ENCODE results near the gene DNAJC16. TPM values are rescaled to one million over a fixed set of nuclear protein-coding genes. Genes with fewer than 3 reads are reported as not detected.
"Not testable (repeated sequence)": the region's sequence is repeated elsewhere in the genome, so short reads cannot be mapped to it uniquely, and the experiment has no call there.

The DNAJC16 gene
- total RNA-seq, 1 donor from 2014 or later: 23.9 TPM

DNA sequence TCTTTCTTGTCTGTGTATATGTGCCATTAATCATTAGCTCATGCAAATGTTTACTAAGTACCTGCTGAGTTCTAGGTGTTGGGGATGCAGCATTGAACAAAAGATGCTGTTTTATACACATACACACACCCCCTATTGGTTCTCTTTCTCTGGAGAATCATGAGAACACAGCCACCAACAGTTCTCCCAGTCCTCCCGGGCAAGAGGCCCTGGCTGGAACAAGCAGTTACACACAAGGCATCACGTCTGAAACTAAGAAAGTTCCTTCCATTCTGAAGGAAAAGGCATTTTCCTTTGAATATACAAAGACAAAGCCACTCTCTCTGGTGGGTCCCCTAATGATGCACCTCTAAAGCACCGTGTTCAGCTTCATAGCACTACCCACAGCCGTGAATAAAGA is 13.5 kb upstream of the DNAJC16 start:
- peaks cover 37% of the 10 kb centered on the region for H3K36me3 ChIP-seq
- H3K4me1 ChIP-seq: no peaks in the 10 kb centered on the region
- no peak for TF ChIP-seq CTCF (IDR thresholded peaks at IDR 0.05)
- H3K27me3 ChIP-seq (ENCODE audit: low read depth): no peaks in the 10 kb centered on the region
- ATAC-seq (no peak), DNase-seq (no peak)
- H3K27ac ChIP-seq: no peak overlapping the region
- intact Hi-C loops (cut with DNase I): no loop called here
- H3K9me3 ChIP-seq: no peaks in the 10 kb centered on the region
- no peak overlapping the region for H3K4me3 ChIP-seq

DNA sequence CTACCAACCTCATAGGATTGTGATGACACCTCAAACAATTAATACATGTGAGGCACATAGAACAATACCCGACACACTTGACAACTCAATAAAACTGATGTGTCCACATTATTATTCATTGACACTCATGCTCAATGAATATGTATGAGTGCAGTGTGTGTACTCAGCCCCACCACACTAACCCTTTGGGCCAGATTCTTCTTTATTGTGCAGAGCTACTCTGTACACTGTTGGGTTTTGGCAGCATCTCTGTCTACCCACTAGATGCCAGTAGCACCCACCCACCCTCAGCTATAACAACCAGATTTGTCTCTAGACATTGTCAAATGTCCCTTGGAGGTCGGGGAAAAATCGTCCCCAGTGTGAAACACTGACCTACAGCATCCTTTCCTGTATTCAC is 12.7 kb upstream of the DNAJC16 start:
- H3K27ac ChIP-seq: no peak overlapping the region
- no peak for TF ChIP-seq CTCF (IDR thresholded peaks at IDR 0.05)
- no peak overlapping the region for H3K4me3 ChIP-seq
- H3K4me1 ChIP-seq: no peaks in the 10 kb centered on the region
- intact Hi-C loops (cut with DNase I): no loop called here
- no peaks in the 10 kb centered on the region for H3K27me3 ChIP-seq (ENCODE audit: low read depth)
- H3K36me3 ChIP-seq: peaks cover 37% of the 10 kb centered on the region
- DNase-seq: no peak
- no peaks in the 10 kb centered on the region for H3K9me3 ChIP-seq
- ATAC-seq: no peak

DNA sequence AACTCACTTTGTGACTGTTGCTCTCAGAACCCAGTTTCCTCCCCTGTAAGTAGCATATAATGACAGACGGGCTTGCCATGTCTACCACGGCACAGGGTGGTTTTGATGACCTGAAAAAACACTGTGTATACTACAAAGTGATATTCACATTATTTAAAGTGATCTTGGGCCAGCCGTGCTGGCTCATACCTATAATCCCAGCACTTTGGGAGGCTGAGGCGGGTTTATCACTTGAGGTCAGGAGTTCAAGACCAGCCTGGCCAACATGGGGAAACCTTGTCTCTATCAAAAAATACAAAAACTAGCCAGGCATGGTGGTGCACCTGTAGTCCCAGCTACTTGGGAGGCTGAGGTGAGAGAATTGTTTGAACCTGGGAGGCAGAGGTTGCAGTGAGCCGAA is 12.1 kb upstream of the DNAJC16 start:
- H3K4me3 ChIP-seq; H3K27me3 ChIP-seq (ENCODE audit: low read depth); intact Hi-C loops (cut with DNase I); DNase-seq; ATAC-seq; H3K9me3 ChIP-seq; H3K4me1 ChIP-seq; H3K27ac ChIP-seq: not testable (repeated sequence)
- H3K36me3 ChIP-seq: peaks cover 37% of the 10 kb centered on the region

GRCh38 chr1:15515022-15515663 is 11.5 kb upstream of the DNAJC16 start:
- H3K4me3 ChIP-seq: no peak overlapping the region
- intact Hi-C loops (cut with DNase I): no loop called here
- TF ChIP-seq CTCF (IDR thresholded peaks at IDR 0.05): no peak

GRCh38 chr1:15519625-15520024 is 7.0 kb upstream of the DNAJC16 start:
- Histone ChIP-seq H3K4me1 (peaks cover 13% of the 10 kb centered on the region), H3K27ac (no peak overlapping the region), H3K9me3 (no peaks in the 10 kb centered on the region), H3K36me3 (peaks cover 17% of the 10 kb centered on the region), H3K27me3 (ENCODE audit: low read depth) (no peaks in the 10 kb centered on the region), H3K4me3 (no peak overlapping the region)
- ATAC-seq: no peak
- TF ChIP-seq CTCF (IDR thresholded peaks at IDR 0.05): no peak
- DNase-seq: no peak
- intact Hi-C loops (cut with DNase I): no loop called here

More at GRCh38 chr1:15515022-15515663, 11.5 kb upstream of the DNAJC16 start:
- Histone ChIP-seq H3K27ac (no peak overlapping the region), H3K36me3 (peaks cover 37% of the 10 kb centered on the region), H3K4me1 (no peaks in the 10 kb centered on the region), H3K27me3 (ENCODE audit: low read depth) (no peaks in the 10 kb centered on the region), H3K9me3 (no peaks in the 10 kb centered on the region)
- no peak for ATAC-seq
- DNase-seq: no peak

DNA sequence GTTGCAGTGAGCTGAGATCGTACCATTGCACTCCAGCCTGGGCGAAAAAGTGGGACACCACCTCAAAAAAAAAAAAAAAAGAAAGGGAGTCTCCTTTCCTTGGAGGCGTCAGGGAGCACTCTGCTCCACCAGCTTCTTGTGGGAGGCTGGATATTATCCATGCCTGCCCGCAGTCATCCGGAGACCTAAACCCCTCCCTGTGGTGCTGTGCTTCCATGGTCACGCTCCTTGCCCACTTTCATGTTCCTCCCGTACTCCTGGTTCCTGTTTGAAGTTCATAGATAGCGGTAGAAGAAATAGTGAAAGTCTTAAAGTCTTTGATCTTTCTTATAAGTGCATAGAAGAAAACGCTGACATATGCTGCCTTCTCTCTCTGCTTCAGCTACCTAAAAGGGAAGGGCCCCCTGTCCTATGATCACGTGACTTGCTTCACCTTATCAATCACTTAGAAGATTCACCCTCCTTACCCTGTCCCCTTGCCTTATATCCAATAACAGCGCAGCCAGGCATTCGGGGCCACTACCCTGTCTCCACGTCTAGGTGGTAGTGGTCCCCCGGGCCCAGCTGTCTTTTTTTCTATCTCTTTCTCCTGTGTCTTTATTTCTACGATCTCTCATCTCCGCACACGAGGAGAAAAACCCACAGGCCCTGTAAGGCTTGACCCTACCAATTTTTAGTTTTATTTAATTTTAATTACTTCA is 5.3 kb upstream of the DNAJC16 start:
- H3K4me3 ChIP-seq; H3K27ac ChIP-seq; ATAC-seq; H3K9me3 ChIP-seq; DNase-seq; H3K27me3 ChIP-seq (ENCODE audit: low read depth); intact Hi-C loops (cut with DNase I): not testable (repeated sequence)
- H3K36me3 ChIP-seq: peaks cover 17% of the 10 kb centered on the region
- H3K4me1 ChIP-seq: peaks cover 23% of the 10 kb centered on the region
